Karpas-422 (cell line): ENCODE data around the gene GDAP1L1. TPM values are rescaled to one million over a fixed set of nuclear protein-coding genes. Genes with fewer than 3 reads are reported as not detected.
A peak's percentile ranks its signal among the peaks of the same experiment; 100 is the strongest.

Experiments used
- DNase-seq: peaks from one replicate; pipeline ENCODE4 v3.0.0-alpha.2; 2015
- H2AFZ ChIP-seq: fragments of 200-600 bp; sonication (generic); 2 replicates; pipeline ENCODE4 v1.6.1; 2014; ENCODE audit warnings: antibody characterized with exemption, low read length, mixed read lengths
- H3K27ac ChIP-seq: fragments of 200-600 bp; sonication (generic); 2 replicates; pipeline ENCODE4 v1.5.1; 2014; ENCODE audit warnings: mild to moderate bottlenecking, low read length, moderate library complexity
- H3K27me3 ChIP-seq: fragments of 200-600 bp; sonication (generic); 2 replicates; pipeline ENCODE4 v1.6.1; 2014; ENCODE audit warnings: low read length, mixed read lengths
- H3K36me3 ChIP-seq: fragments of 200-600 bp; sonication (generic); 2 replicates; pipeline ENCODE4 v1.6.1; 2014; ENCODE audit warnings: low read length, mixed read lengths; ENCODE audit not compliant: insufficient read depth
- H3K4me1 ChIP-seq: fragments of 200-600 bp; sonication (generic); 2 replicates; pipeline ENCODE4 v1.6.1; 2014; ENCODE audit warnings: mild to moderate bottlenecking, low read length, mixed read lengths
- H3K4me2 ChIP-seq: fragments of 200-600 bp; sonication (generic); 2 replicates; pipeline ENCODE4 v1.6.1; 2014; ENCODE audit warnings: low read length, low read depth, mild to moderate bottlenecking; ENCODE audit not compliant: poor library complexity, severe bottlenecking
- H3K4me3 ChIP-seq: fragments of 200-600 bp; sonication (generic); 2 replicates; pipeline ENCODE4 v1.5.1; 2014; ENCODE audit warnings: mild to moderate bottlenecking, antibody characterized with exemption, low read length, mixed read lengths
- H3K79me2 ChIP-seq: fragments of 200-600 bp; sonication (generic); 2 replicates; pipeline ENCODE4 v1.6.1; 2014; ENCODE audit warnings: mild to moderate bottlenecking, low read length, mixed read lengths
- H3K9ac ChIP-seq: fragments of 200-600 bp; sonication (generic); 2 replicates; pipeline ENCODE4 v1.6.0; 2014; ENCODE audit warnings: low read length
- H3K9me2 ChIP-seq: fragments of 200-600 bp; sonication (generic), shearing (Covaris generic); replicated peaks from 2 replicates; pipeline ENCODE4 v1.6.0; 2014; ENCODE audit warnings: mild to moderate bottlenecking, low read length, moderate library complexity; ENCODE audit not compliant: insufficient read depth
- H3K9me3 ChIP-seq: fragments of 300-700, 200-600 bp; sonication (generic); 2 replicates; pipeline ENCODE4 v1.6.1; 2014; ENCODE audit warnings: low read length, mixed read lengths
- H4K20me1 ChIP-seq: fragments of 200-600 bp; sonication (generic); 2 replicates; pipeline ENCODE4 v1.6.1; 2014; ENCODE audit warnings: mild to moderate bottlenecking, antibody characterized with exemption, low read length, low read depth; ENCODE audit not compliant: insufficient read depth
- total RNA-seq: library from RNA; depleted of rRNA; stranded (reverse); fragments of >200 nt; shearing (Covaris generic); gene quantifications from 2 replicates; pipeline ENCODE4 v1.2.3, GENCODE V29; 2014; ENCODE audit warnings: low replicate concordance

GDAP1L1 gene
- total RNA-seq, 1 experiment from 2014 or later, result 0.89 TPM

DNA sequence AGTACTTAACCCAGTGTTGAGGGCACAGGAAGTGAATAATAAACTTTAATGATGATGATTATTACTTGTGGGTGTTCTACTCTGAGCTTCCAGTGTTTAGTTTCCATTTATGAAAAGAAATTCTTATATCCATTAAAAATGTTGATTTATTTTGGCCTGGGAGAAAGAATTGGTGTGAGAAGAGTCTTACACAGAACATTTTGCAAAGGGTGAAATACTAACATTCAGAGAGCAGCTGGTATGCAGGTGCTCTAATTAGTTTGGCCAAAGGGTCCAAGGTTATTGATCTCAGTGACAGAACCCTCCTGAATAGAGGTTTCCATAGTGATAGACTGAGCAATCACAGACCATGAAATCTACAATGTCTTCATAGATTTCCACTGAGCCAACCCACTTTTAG, 41.0 kb upstream of the GDAP1L1 start:
- no peak overlapping the region for H3K27ac ChIP-seq
- H4K20me1 ChIP-seq, result peaks cover 25% of the 10 kb centered on the region
- no peaks in the 10 kb centered on the region for H3K9me2 ChIP-seq
- peaks cover 37% of the 10 kb centered on the region for H3K4me1 ChIP-seq
- H3K79me2 ChIP-seq, result peaks cover 88% of the 10 kb centered on the region
- no peaks in the 10 kb centered on the region for H3K9me3 ChIP-seq
- peak; percentile 12 for DNase-seq
- H3K36me3 ChIP-seq, result peaks cover 27% of the 10 kb centered on the region; the same call in 1 of the 2 replicates
- no peak overlapping the region for H2AFZ ChIP-seq
- no peak overlapping the region for H3K9ac ChIP-seq
- H3K27me3 ChIP-seq, result no peaks in the 10 kb centered on the region
- no peak overlapping the region for H3K4me3 ChIP-seq
- H3K4me2 ChIP-seq, result no peak overlapping the region

DNA sequence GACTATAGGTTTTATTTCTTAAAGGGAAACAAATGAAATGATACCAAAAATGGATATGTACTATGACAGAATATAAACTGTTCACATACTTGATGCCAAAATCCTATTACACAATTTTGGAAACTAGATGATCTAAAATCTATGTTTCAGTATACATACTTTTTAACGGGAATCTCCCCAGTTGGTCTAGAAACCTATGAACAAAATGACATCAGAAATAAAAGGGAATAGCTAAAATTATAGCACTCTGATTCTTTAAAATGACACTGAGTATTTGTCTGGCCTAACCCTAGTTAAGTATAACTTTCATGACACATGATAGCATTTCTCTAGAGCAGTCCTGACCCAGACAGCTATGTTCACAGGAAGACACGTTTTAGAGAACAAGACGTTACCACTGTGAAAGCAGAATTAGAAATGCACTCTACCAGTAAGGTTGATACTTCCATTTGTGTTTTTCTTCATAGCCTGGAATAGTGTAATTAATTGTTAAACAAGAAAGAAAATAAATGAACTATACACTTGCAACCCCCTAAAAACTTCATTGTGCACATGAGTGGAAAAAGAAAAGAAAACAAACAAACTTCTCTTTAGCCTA, 39.9 kb upstream of the GDAP1L1 start:
- Histone ChIP-seq H3K4me3 (peak overlapping the region; percentile 88), H2AFZ (no peak overlapping the region), H3K4me2 (peak overlapping the region; percentile 85), H3K27ac (peak overlapping the region; percentile 65), H3K27me3 (no peaks in the 10 kb centered on the region), H3K9ac (peak overlapping the region; percentile 12), H3K9me2 (no peaks in the 10 kb centered on the region), H3K79me2 (peaks cover 77% of the 10 kb centered on the region), H4K20me1 (peaks cover 25% of the 10 kb centered on the region), H3K36me3 (peaks cover 16% of the 10 kb centered on the region; the same call in 1 of the 2 replicates), H3K9me3 (no peaks in the 10 kb centered on the region), H3K4me1 (peaks cover 47% of the 10 kb centered on the region)
- DNase-seq, result peak; percentile 42

DNA sequence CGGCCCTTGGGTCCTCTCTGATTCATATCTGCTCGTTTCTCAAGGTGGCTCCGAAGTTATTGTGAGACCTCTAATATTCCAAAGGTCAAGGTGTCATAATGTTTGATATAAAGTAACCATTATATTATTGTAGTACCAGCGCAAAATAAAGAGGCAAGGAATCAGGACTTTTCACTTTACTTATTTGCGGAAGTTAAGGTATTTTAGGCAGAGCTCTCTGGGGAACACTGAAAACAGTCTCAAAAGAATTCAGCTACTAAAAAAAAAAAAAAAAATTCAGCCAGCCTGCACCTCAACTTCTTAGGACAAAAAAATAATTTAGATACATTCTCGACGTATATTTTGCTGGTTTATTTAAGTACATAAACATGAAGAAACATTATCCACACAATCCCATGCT, 38.9 kb upstream of the GDAP1L1 start:
- peak overlapping the region; percentile 65 for H3K27ac ChIP-seq

DNA sequence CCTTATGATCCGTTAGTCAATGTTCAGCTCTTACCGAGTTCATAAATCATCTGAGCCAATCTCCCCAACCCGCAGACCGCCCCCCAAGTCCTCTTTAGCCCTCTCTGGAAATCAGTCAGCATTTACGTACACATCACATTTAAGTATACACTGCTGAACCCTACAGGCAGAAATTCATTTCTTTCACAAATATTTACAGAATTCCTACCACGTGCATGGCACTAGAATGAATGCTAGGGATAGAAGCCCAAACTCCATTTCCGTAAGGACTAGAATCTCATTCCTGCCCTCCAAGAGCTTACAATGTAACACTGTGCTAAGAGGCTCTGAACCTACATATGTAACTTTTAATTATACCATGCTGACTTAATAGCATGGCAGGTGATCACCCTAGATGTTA, 38.3 kb upstream of the GDAP1L1 start:
- Histone ChIP-seq H3K4me1 (peaks cover 47% of the 10 kb centered on the region), H4K20me1 (peaks cover 25% of the 10 kb centered on the region), H2AFZ (no peak overlapping the region), H3K79me2 (peaks cover 64% of the 10 kb centered on the region), H3K4me3 (peak overlapping the region; percentile 88), H3K27me3 (no peaks in the 10 kb centered on the region), H3K27ac (peak overlapping the region; percentile 65), H3K9ac (peak overlapping the region; percentile 89), H3K9me3 (no peaks in the 10 kb centered on the region), H3K9me2 (no peaks in the 10 kb centered on the region), H3K36me3 (peaks cover 10% of the 10 kb centered on the region; the same call in 1 of the 2 replicates), H3K4me2 (peak overlapping the region; percentile 85)
- DNase-seq, result peak; percentile 52

More for the DNA sequence above, 38.9 kb upstream of the GDAP1L1 start:
- Histone ChIP-seq H3K4me3 (peak overlapping the region; percentile 88), H3K4me1 (peaks cover 47% of the 10 kb centered on the region), H3K4me2 (peak overlapping the region; percentile 85), H3K9me3 (no peaks in the 10 kb centered on the region), H3K9me2 (no peaks in the 10 kb centered on the region), H3K27me3 (no peaks in the 10 kb centered on the region), H3K79me2 (peaks cover 68% of the 10 kb centered on the region), H4K20me1 (peaks cover 25% of the 10 kb centered on the region), H3K36me3 (peaks cover 10% of the 10 kb centered on the region; the same call in 1 of the 2 replicates), H3K9ac (peak overlapping the region; percentile 89), H2AFZ (no peak overlapping the region)
- peak; percentile 83 for DNase-seq

DNA sequence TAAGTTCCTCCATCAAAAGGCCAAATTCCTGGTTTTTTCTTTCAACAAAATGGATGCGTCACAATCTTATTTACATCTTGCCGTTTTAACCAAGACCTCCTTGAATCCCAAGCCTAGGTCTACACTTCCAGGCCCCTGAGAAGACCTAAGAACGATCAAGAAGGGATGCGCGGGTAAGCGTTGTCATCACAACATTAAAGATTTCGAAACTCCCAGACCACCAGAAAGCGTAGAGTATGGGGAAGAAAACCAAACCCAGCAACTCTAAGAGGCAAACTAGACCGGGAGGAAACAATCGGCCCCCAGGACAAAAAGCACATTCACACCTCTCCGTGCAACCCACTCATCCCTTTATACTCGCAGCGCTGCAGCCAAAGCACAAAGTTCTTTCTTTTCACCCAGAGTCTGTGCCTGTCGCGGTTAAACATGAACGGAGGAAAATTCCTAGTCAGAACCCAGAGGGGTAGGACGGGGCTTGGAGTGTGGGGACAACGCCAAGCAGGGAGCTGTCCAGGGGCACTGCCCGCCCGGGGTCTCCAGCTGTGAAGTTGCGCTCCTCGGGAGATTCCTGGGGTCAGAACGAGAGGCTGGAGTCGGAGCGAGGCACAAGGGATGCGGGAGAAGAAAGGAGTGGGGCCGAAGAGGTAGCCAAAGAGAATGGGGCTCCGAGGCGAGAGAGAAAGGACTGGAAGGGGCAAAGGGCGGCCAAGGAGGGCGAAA, 37.3 kb upstream of the GDAP1L1 start:
- peaks cover 43% of the 10 kb centered on the region for H3K4me1 ChIP-seq
- H3K9me2 ChIP-seq, result no peaks in the 10 kb centered on the region
- H3K4me2 ChIP-seq, result peak overlapping the region; percentile 85
- no peaks in the 10 kb centered on the region for H3K27me3 ChIP-seq
- no peaks in the 10 kb centered on the region for H3K9me3 ChIP-seq
- H3K4me3 ChIP-seq, result peak overlapping the region; percentile 88
- H3K9ac ChIP-seq, result peak overlapping the region; percentile 89
- H3K36me3 ChIP-seq, result peaks cover 10% of the 10 kb centered on the region; the same call in 1 of the 2 replicates
- peaks cover 25% of the 10 kb centered on the region for H4K20me1 ChIP-seq
- H3K79me2 ChIP-seq, result peaks cover 54% of the 10 kb centered on the region
- no peak overlapping the region for H2AFZ ChIP-seq
- H3K27ac ChIP-seq, result peak overlapping the region; percentile 66
- peak; percentile 65 for DNase-seq

DNA sequence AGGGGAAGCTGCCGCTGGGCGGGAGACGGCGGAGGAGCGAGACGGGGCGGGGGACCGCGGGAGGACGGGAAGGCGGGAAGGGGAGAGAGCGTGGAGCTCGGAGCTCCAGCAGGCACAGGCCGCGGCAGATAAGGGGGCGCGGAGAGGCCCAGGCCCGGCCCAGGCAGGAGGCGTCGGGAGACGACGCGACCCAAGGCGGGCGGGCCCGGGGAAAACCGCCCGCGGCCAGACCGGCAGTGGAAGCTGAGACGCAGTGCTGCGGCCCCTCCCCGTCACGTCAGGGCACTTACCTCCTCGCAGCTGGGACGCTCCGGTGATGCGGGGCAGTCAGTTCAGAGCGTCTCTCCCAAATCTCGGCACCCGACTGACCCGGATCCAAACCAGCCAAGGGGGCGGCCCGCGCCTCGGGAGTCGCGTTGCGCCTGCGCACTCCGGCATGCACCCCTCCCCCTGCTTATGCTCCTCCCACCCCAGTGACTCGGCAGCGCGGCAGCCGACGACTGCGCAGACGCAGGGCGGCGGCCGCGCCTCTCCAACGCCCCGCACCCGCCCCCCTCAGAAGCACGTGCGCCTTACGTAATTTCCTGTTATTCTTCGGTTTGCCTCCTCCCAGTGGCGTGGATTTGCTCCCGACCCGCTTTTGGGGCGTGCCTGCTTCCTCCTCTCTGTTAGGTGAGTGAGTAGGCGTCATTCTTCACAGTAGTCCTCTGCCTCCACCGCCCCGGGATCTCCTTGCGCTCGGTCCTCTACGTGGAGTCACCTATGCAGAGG, 36.5 kb upstream of the GDAP1L1 start, which contains the start of gene OSER1:
OSER1 (minus strand) TSS at position 366 of the 771 bp plus-strand sequence. CDS start 3,814 bp downstream, outside the sequence.
- Histone ChIP-seq H3K27me3 (no peaks in the 10 kb centered on the region), H2AFZ (peak within 1 kb of the TSS; percentile 98), H3K4me3 (peak within 1 kb of the TSS; percentile 88), H3K9me2 (no peaks in the 10 kb centered on the region), H4K20me1 (peaks cover 25% of the 10 kb centered on the region), H3K4me1 (peaks cover 43% of the 10 kb centered on the region), H3K9ac (peak within 1 kb of the TSS; percentile 89), H3K79me2 (peaks cover 47% of the 10 kb centered on the region), H3K9me3 (no peaks in the 10 kb centered on the region), H3K4me2 (peak within 1 kb of the TSS; percentile 85), H3K27ac (peak within 1 kb of the TSS; percentile 66), H3K36me3 (peaks cover 6% of the 10 kb centered on the region; the same call in 1 of the 2 replicates)
- peak; percentile 99 for DNase-seq

DNA sequence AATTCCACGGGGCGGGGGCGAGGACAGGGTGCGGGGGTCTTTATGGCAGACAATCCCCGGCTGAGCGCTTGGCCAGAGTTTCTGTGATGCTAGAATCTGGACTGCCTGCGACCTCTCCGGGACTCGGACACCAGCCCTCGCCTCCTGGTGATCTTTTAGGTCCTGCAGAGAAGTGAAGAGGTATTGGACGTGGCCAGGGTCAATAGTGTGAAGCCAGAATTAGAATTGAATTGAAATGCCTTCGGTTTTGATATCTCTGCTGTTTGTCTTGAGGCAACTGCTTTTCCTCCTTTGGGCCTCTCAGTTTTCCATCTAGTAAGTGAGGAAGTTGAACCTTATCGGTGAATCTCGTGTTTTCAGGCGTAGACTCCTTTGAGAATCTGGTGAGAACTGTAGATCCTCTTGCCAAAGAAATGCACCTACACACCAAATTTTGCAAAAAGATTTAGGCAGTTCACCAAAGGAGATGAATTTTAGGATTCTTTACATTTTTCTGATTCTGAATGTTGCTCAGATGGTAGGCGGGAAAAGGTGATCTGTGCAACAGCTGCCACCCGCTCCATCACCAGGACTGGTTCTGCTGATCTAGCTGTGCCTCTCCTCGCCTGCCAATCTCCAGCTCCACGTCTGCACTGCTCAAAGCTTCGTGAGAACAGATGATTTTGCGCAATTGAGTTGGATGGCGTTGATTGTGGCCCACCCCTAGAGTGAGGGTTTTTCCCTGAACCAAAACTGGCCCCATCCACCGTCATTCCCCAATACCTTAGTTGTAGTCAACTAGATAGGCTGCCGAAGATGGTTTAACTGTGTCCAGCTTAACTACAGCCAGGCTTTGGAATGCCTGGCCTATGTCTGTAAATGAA, 35.7 kb upstream of the GDAP1L1 start:
- H3K4me3 ChIP-seq, result peak overlapping the region; percentile 88
- peaks cover 40% of the 10 kb centered on the region for H3K4me1 ChIP-seq
- DNase-seq, result no peak

More for the DNA sequence above, 35.7 kb upstream of the GDAP1L1 start:
- Histone ChIP-seq H3K79me2 (peaks cover 41% of the 10 kb centered on the region), H3K4me2 (peak overlapping the region; percentile 85), H4K20me1 (peaks cover 25% of the 10 kb centered on the region), H3K9me3 (no peaks in the 10 kb centered on the region), H3K9ac (peak overlapping the region; percentile 85), H3K36me3 (peaks cover 1% of the 10 kb centered on the region; the same call in 1 of the 2 replicates), H3K27me3 (no peaks in the 10 kb centered on the region), H2AFZ (peak overlapping the region; percentile 98), H3K27ac (no peak overlapping the region), H3K9me2 (no peaks in the 10 kb centered on the region)
